COLO829 (cell line): ENCODE data around the gene MCAM.

Source experiments
- DNase-seq: peaks from one replicate; pipeline ENCODE4 v3.0.0; 2012; ENCODE audit warnings: low spot score

The MCAM gene

GRCh38 chr11:119329320-119329719 is 12.4 kb upstream of the MCAM start:
- no peak for DNase-seq

DNA sequence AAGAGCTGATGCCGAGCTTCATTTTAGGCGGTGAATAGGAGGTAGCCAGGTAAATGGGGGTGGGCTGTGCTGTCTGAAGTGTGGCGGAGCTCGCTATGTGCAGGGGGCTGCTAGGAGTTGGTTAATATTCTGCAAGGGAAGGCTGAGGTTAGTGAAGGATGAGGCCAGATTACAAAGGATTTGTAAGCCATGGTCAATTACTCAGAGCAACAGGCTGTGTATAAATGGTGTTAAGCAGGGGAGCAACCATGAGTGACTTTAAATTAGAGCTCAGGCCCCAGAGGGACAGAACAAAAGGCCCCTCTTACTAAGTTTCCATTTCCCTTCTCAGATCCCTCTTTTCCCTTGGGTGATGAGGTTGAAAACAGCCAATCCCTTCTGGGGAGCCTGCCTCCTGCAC is 7.3 kb upstream of the MCAM start:
- no peak for DNase-seq

DNA sequence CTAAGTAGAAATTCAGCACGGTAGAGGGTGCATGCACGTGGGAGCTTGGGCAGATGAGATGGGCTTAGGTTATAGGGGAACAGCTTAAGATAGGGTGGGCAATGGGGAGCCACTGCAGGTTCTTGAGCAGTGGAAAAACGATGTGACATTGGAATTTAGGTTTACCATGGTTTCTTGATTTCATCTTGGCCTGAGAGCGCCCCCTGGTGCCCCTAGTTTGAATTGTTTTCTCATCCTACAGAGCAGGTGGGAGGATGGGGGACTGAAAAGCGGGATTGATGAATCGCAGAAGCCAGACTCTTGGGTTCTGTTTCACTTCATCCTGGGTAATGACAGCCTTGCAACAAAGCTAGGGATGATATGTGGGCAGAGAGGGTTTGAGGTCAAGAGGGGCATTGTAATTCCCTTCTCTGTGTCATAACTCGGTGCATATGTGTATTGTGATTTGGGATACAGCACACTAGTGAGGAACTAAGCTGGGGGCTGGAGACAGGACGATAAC is 6.7 kb upstream of the MCAM start:
- peak; percentile 63 for DNase-seq

DNA sequence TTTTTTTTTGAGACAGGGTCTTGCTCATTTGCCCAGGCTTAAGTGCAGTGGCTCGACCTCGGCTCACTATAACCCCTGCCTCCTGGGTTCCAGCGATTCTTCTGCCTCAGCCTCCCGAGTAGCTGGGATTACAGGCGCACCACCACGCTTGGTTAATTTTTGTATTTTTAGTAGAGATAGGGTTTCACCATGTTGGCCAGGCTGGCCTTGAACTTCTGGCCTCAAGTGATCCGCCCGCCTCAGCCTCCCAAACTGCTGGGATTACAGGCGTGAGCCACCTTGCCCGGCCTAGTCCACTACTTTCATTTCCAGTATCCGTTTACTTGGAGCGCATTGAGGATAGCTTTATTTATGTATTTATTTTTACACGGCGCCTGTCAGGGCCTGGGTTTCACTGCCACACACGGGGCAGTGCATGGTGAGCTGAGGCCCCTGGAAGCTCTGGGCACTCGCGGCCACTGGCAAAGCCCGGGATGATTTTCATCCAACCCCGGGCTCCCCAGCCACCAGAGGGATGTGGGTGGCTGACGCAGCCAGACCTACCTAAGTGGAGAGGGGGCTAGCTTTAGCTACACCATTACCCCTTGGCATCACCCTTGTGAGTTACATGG is 6.1 kb upstream of the MCAM start:
- DNase-seq: no peak

- DNase-seq: peak; percentile 51
These were observed 5.4 kb upstream of the MCAM start for GRCh38 chr11:119322360-119322739.

DNA sequence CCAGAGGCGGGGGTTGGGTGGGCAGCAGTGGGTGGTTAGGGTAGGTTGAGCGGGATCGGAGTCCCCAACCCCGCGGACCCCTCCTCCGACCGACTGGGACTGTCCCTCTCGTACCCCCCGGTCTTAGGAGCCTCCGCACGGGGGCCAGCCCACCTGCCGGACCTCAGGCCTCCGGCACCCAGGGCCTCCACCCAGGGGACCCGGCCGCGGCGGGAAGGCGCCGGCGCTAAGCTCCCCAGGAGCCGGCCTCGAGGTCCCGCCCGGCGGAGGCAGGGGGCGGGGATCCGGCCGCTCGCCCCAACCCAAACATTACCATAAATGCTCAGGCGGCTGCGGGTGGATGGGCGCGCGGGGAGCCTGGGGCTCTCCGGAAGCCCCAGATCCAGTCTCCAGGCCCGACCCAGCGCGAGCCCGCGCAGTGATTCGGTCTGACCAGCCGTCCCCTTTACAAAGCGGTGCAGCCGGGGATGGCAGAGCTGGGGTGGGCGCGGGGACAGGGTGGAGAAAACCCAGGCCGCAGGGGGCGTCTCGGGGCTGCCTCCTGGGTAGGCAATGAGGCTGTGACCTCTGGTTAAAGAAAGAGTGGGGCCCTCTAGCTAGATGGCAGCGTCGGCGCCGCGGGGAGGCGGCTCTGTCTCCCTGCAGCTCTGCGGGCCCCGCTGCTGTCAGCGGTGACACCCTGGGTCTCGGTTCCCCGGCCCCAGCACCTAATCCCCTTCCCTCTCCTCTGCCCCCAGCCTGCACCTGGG is 4.0 kb upstream of the MCAM start:
- peak; percentile 53 for DNase-seq

DNA sequence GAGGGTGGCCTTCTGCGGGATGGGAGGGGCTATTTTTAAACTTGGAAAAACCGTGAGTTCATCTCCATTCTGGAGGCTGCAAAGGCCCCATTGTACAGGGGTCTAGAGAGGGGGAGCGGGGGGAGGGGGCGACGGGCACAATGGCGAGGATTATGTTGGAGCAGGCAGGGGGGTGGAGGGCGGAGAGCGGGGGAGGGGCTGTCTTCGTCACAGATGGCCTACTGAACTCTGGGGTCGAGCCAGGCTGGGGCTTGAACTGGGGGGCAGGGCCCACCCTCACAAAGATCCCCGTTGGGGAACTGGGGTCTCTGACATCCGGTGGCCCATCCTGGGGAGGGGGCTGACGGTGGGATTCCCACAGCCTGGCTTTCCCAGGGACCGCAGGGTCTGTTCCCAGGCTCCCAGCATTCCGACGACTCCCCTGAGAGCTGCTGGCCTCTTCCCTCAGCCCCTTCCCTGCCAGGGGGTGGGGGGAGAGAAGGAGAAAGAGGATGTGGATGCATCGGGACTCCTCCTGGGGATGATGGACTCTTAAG is 3.4 kb upstream of the MCAM start:
- peak; percentile 76 for DNase-seq

- DNase-seq: no peak
These were observed 2.8 kb upstream of the MCAM start for GRCh38 chr11:119319700-119320239.

GRCh38 chr11:119319136-119319699 is 2.3 kb upstream of the MCAM start:
- no peak for DNase-seq

DNA sequence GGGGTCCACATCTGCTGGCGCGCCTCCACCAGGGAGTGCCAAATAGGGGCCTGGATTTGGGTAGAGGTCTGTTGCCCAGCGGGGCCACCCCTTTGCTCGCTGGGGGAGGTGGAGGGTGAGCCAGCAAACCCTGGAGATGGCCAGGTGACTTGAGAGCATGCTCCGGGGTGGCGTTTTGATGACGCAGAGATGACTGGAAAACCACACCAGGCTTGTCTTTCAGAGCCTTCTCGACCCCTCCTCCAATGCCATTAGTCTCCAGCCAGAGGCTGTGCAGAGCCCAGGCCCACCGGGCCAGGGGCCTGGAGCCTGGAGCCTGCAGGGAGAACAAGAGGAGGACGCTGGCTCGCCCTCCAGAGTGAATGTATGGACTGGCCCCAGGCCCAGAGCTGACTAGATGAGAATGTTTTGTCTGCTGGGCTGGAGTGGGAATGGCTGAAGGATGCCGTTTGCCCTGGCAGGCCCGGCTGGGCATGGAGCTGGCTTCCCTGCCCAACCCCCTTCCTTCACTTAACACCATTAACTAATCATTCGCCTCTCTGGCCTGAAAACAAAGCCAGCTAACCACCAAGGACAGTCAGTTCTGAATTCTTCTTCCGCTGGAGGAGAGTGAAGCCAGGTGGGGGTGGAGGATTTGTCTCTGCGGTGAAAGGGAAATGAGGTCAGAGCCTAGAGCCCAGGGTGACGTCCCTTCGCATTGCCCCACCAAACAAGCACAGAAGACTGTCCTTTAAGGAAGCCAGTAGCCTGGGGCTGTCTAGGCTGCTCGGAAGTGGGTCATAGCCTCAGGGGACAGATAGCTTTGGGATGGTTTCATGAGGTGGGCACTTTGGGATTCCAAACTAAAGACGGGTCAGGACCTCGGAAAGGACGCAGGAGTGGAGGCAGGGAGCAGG is 1.6 kb upstream of the MCAM start:
- DNase-seq: no peak

DNA sequence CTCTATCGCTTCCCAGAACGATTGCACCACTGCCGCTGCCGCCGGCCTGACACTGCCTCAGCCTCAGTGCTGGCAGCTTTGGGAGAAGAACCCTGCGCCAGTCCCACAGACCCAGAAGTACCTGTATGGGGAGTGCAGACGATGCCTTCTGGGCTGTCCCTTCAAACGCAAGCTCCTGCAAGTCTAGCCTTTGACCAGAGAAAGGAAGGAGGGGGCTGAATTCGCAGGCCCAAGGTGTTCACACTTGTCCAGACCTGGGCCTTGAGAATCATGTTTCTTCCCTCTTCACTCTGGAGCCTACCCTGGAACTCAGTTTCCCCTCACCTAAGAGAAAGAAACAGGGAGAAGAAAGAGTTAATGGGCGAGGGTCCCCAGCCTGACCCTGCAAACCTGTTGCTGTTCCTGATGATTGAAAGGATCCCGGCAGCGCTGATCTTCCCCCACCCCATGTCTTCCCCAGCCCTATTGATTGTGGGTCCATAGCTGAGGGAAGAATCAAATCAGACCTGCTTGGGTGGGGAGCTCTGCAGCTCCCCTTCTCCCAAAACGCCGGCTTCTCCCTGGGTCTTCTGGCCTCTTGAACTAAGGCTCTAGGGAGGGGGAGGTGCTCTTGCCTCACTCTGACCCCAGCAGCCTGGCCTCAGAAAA is 786 bp upstream of the MCAM start:
- DNase-seq: no peak

DNA sequence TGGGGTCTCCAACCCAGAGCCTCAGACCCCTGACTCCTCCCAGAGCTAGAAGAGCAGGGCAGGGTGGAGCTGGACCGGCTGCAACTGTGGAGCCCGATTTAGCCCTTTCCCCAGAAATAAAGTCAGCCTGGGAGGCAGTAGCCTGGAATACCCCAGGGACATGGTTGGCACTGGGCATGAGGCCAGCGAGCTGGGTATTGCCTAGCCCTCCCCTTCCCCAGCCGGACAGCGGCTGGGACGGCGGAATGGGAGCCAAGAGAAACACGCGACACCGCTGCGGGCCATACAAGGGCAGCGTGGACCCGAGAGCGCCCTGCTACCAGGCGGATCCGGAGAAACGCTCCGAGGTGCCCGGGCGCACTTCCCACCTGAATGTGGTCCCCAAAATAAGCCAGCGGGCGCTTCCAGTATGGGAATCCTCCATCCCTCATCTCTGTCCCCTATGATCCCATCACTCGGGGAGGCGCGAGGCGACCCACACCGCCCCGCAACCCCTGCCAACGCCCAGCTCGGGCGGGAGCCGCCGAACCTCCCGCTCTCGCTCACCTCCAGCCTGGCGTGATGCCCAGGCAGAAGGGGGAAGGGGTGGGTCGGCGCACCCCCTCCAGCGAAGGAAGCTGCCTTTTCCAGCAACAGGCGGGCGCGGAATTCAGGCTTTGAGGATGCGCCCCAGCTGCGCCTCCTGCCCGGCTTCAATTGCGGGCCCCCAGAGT is 758 bp downstream of the MCAM start:
- DNase-seq: no peak

DNA sequence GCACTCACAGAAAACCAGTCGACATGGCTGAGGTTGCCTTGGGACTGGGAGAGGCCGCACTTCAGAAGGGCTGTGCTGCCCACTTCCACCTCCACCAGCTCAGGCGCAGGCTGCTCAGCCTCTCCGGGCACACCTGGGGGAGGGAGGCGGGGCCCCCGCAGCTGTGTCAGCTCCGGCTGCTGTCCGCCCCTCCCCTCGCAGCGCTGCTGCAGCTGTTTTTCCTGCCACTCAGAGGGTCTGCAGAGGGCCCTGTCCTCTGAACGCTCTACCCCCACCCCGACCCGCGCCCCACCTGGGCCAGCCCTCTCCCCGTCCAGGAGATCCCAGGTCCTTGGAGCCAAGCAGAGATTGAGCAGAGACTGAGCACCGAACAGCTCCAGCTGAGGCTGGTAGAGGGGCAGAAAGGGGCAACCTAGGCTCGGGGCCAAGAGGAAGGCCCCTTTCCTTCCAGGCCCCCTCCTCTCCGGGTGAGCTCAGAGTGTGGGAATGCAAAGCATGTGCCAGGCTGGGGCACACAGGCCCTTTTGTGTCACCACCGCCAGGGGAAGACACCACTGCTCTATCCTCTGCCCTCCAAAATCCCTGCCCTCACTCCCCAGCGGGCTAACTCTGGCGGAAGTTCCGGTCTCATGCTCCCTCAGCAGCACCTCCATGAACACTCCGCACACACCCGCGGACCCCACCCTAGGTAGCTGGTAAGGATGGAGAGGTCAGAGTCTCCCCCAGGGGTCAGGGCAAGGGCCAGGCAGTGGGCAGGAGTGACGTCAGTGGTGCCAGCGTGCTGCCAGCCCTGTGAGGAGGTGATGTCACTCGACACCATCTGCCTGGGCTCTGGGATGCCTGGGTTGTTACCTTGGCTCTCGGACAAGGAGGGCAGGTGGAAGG is 1.6 kb downstream of the MCAM start:
- peak; percentile 53 for DNase-seq

DNA sequence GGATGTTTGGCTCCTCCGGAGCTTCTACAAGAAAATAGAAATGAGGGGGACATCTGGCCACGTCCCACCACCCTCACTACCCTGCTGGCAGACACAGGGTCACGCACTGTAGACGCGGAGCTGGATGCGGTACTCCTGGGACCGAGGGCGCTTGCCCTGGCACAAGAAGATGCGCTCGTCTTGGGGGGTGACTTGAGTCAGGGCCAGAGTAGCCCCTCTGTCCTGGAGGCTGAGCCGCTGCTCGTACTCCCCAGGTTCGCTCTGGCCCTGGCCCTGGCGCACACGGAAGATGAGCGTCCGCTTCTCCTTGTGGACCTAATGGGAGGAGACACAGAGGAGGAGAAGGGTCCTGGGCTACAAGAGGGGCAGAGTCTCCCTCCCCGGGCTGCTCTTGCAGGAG is 2.2 kb downstream of the MCAM start:
- no peak for DNase-seq

GRCh38 chr11:119310682-119311052 is 6.3 kb downstream of the MCAM start:
- DNase-seq: no peak

- DNase-seq: no peak
These were observed 6.8 kb downstream of the MCAM start for GRCh38 chr11:119309953-119310681.

DNA sequence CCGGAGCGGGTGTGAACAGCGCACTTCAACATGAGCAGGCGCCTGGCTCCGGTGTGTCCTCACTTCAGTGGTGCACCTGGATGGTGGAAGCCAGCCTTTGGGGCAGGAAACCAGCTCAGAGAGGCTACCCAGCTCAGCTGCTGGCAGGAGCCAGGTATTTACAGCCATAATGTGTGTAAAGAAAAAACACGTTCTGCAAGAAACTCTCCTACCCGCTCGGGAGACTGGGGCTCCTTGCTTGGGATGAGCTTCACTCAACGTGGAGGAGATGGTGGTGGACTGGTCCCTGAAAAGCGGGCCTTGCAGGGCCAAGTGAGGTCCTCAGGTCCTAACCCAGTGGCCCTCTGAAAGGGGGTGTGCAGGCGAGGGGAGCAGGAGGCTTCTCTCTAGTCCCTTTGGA is 7.5 kb downstream of the MCAM start:
- no peak for DNase-seq

DNA sequence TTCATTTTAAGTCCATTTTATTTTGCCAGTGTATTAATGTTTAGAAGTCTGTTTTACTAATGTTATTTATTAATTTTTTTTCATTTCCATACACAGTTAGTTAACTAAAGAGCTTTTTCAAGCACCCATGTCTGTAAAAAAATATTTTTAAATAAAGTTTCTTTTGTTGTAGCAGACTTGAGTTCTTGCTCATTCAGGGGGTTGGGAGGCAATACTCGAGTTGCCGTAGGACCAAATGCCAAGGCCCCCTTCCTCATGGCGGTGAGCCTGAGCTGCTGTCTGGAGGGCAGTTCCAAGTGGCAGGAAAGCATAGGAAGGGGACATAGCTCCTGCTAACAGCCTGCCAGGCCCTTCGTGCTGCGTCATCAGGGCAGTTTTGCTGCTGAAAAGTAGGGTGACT is 9.0 kb downstream of the MCAM start:
- no peak for DNase-seq

GRCh38 chr11:119307219-119307618 is 9.7 kb downstream of the MCAM start:
- no peak for DNase-seq
